B cell (primary cell): Measurements from ENCODE around the gene MROH2A.

Experiments
- CTCF ChIP-seq: fragments of 200-600 bp; IDR thresholded peaks from one replicate; pipeline ENCODE4 v1.8.0; 2022; ENCODE audit warnings: antibody characterized with exemption, mild to moderate bottlenecking
- EZH2 ChIP-seq: IDR thresholded peaks from 2 replicates; pipeline ENCODE4 v1.6.1; 2012; ENCODE audit warnings: borderline replicate concordance, low read depth, mild to moderate bottlenecking, moderate library complexity, low read length; ENCODE audit not compliant: insufficient read depth, poor library complexity, severe bottlenecking

DNA sequence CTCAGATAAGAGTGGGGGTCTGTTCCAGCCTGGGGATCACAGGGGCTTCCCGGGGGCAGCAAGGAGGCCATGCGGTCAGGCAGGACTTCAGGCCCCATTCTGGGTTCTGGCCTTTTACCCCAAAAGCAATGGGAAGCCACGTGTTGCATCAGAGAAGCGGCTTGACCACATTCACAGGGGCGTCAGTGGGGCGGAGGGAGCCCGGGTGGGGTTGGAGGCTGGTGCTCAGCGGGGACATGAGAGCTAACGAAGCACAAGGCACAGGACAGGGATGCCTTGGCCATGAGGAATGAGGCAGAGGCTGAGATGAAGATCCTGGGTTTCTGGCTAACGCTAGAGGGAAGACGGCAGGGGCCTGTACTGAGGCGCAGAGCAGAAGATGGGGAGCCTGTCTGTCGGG lies 70.1 kb downstream of the MROH2A start:
- no peak for TF ChIP-seq CTCF
- no peak for TF ChIP-seq EZH2
